HL-60 (cell line): ENCODE data around the gene TRAM2.

Experiments used
- DNase-seq, 2 experiments: peaks; one replicate each; pipeline ENCODE4 v3.0.0-alpha.2; 2010 to 2020; ENCODE audit warnings: low read depth in 1 of 2, low spot score in 1 of 2
- H3K27ac ChIP-seq: fragments of 250-450 bp; sonication (Bioruptor Pico); replicated peaks from 2 replicates; pipeline ENCODE4 v1.5.1; 2020; ENCODE audit warnings: mild to moderate bottlenecking, moderate library complexity
- H3K27me3 ChIP-seq: fragments of 250-450 bp; sonication (Bioruptor Pico); 2 replicates; pipeline ENCODE4 v1.5.1; 2021; ENCODE audit warnings: mild to moderate bottlenecking, moderate library complexity; ENCODE audit not compliant: insufficient read depth, poor library complexity, severe bottlenecking
- H3K4me3 ChIP-seq: replicated peaks from 2 replicates; pipeline ENCODE4 v1.5.1; 2011; ENCODE audit warnings: mild to moderate bottlenecking, control low read depth, low read length; ENCODE audit not compliant: insufficient read depth
- GABPA ChIP-seq: IDR thresholded peaks from 2 replicates; pipeline ENCODE4 v1.6.1; 2012; ENCODE audit warnings: low read depth
- POLR2AphosphoS5 ChIP-seq: IDR thresholded peaks from 2 replicates; pipeline ENCODE4 v1.6.1; 2012; ENCODE audit warnings: low read depth
- REST ChIP-seq: IDR thresholded peaks from 2 replicates; pipeline ENCODE4 v1.6.1; 2012; ENCODE audit warnings: low read depth; ENCODE audit not compliant: insufficient replicate concordance
- SPI1 ChIP-seq: IDR thresholded peaks from 2 replicates; pipeline ENCODE4 v1.6.1; 2012; ENCODE audit warnings: low read depth, mild to moderate bottlenecking, borderline replicate concordance
- TF ChIP-seq, protein P1 (sequence below): IDR thresholded peaks from one replicate; pipeline ENCODE4 v1.5.1; 2011; ENCODE audit warnings: low read length, control low read depth, inconsistent platforms; ENCODE audit not compliant: insufficient read depth

The TRAM2 gene

GRCh38 chr6:52550870-52551269 is 26.0 kb downstream of the TRAM2 start:
- no peak for TF ChIP-seq POLR2AphosphoS5
- TF ChIP-seq GABPA = no peak
- TF ChIP-seq SPI1 = no peak
- TF ChIP-seq, protein P1, sequence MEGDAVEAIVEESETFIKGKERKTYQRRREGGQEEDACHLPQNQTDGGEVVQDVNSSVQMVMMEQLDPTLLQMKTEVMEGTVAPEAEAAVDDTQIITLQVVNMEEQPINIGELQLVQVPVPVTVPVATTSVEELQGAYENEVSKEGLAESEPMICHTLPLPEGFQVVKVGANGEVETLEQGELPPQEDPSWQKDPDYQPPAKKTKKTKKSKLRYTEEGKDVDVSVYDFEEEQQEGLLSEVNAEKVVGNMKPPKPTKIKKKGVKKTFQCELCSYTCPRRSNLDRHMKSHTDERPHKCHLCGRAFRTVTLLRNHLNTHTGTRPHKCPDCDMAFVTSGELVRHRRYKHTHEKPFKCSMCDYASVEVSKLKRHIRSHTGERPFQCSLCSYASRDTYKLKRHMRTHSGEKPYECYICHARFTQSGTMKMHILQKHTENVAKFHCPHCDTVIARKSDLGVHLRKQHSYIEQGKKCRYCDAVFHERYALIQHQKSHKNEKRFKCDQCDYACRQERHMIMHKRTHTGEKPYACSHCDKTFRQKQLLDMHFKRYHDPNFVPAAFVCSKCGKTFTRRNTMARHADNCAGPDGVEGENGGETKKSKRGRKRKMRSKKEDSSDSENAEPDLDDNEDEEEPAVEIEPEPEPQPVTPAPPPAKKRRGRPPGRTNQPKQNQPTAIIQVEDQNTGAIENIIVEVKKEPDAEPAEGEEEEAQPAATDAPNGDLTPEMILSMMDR = no peak
- no peak for TF ChIP-seq REST
- Histone ChIP-seq H3K27me3 (no peaks in the 10 kb centered on the region), H3K4me3 (no peak overlapping the region), H3K27ac (no peak overlapping the region)
- DNase-seq = no peak

- H3K27me3 ChIP-seq = no peaks in the 10 kb centered on the region
- H3K4me3 ChIP-seq = no peak overlapping the region
- H3K27ac ChIP-seq = no peak overlapping the region
- no peak for TF ChIP-seq POLR2AphosphoS5
- TF ChIP-seq SPI1 = no peak
- TF ChIP-seq GABPA = no peak
- TF ChIP-seq, protein P1 = no peak
- no peak for TF ChIP-seq REST
- DNase-seq = no peak
These were observed 26.8 kb downstream of the TRAM2 start for GRCh38 chr6:52550014-52550575.

GRCh38 chr6:52549428-52549827 is 27.4 kb downstream of the TRAM2 start:
- Histone ChIP-seq H3K4me3 (no peak overlapping the region), H3K27ac (no peak overlapping the region), H3K27me3 (no peaks in the 10 kb centered on the region)
- TF ChIP-seq, protein P1 = no peak
- no peak for TF ChIP-seq POLR2AphosphoS5
- TF ChIP-seq REST = no peak
- TF ChIP-seq SPI1 = no peak
- TF ChIP-seq GABPA = no peak
- no peak for DNase-seq
